HepG2 (cell line): Measurements from ENCODE around the gene MMP24OS.

Experiments
- ARID2 ChIP-seq: sonication (generic); formaldehyde crosslinking; IDR thresholded peaks from 2 replicates; pipeline ENCODE4 v1.8.1; 2022; ENCODE audit warnings: mild to moderate bottlenecking, missing genetic modification reagents, borderline replicate concordance
- HCFC1 ChIP-seq: fragments of 150-350 bp; IDR thresholded peaks from 2 replicates; pipeline ENCODE4 v1.6.1; 2014; ENCODE audit warnings: low read depth, low read length
- MBNL3 ChIP-seq: fragments of 250-450 bp; sonication (Bioruptor Pico); conservative IDR thresholded peaks from 2 replicates; pipeline ENCODE4 v1.8.0; 2022; ENCODE audit warnings: mild to moderate bottlenecking, inconsistent platforms
- NBN ChIP-seq: fragments of 450-650 bp; conservative IDR thresholded peaks from 2 replicates; pipeline ENCODE4 v1.6.1; 2017
- POLR2A ChIP-seq, 2 experiments: IDR thresholded peaks; 2 replicates each; pipeline ENCODE4 v1.6.1; 2011; ENCODE audit warnings: low read depth in 2 of 2, low read length in 2 of 2, mild to moderate bottlenecking in 1 of 2, moderate library complexity in 1 of 2; ENCODE audit not compliant: insufficient read depth in 1 of 2
- SCMH1 ChIP-seq: sonication (generic); formaldehyde crosslinking; IDR thresholded peaks from 2 replicates; pipeline ENCODE4 v1.9.0; 2021; ENCODE audit warnings: missing genetic modification reagents, mild to moderate bottlenecking, borderline replicate concordance
- SMC3 ChIP-seq: IDR thresholded peaks from 2 replicates; pipeline ENCODE4 v1.6.1; 2011; ENCODE audit warnings: low read length, improper control_type of control experiment
- TGIF2 ChIP-seq: IDR thresholded peaks from 2 replicates; pipeline ENCODE4 v1.6.1; 2016; ENCODE audit warnings: control low read depth, missing compliant biosample characterization
- ZNF746 ChIP-seq: sonication (generic); formaldehyde crosslinking; IDR thresholded peaks from 2 replicates; pipeline ENCODE4 v1.8.0; 2022; ENCODE audit warnings: mild to moderate bottlenecking, missing genetic modification reagents
- TF ChIP-seq, protein P1 (sequence below): sonication (generic); formaldehyde crosslinking; IDR thresholded peaks from 2 replicates; pipeline ENCODE4 v1.5.0; 2020; ENCODE audit warnings: mild to moderate bottlenecking, missing genetic modification reagents, moderate library complexity

DNA sequence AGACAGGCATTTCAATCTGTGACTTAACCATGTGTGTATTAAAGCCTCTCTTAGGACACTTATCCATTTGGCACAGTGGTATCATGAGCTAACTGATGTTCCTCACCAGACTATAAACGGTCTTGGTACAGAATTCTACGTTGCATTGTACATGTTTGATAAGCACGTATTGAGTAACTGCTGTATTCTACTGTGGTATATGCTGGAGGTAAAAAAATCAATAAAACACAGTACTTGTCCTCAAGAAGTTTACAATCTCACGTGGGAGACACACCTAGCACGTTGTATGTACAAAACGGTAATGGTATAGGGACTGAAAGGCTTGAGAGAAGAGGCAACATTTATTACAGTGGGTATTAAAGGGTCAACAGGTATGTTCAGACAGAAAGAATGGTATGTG is 47.5 kb upstream of the MMP24OS start:
- no peak for TF ChIP-seq NBN
- no peak for TF ChIP-seq POLR2A (IDR thresholded peaks at IDR 0.05; ENCODE audit: insufficient read depth in 1 of 2, low read depth in 2 of 2, low read length in 2 of 2)
- TF ChIP-seq HCFC1, result no peak
- TF ChIP-seq TGIF2 (CRISPR knock-in tag), result no peak
- no peak for TF ChIP-seq SCMH1 (CRISPR knock-in tag)
- TF ChIP-seq ZNF746, result no peak
- TF ChIP-seq, protein P1, sequence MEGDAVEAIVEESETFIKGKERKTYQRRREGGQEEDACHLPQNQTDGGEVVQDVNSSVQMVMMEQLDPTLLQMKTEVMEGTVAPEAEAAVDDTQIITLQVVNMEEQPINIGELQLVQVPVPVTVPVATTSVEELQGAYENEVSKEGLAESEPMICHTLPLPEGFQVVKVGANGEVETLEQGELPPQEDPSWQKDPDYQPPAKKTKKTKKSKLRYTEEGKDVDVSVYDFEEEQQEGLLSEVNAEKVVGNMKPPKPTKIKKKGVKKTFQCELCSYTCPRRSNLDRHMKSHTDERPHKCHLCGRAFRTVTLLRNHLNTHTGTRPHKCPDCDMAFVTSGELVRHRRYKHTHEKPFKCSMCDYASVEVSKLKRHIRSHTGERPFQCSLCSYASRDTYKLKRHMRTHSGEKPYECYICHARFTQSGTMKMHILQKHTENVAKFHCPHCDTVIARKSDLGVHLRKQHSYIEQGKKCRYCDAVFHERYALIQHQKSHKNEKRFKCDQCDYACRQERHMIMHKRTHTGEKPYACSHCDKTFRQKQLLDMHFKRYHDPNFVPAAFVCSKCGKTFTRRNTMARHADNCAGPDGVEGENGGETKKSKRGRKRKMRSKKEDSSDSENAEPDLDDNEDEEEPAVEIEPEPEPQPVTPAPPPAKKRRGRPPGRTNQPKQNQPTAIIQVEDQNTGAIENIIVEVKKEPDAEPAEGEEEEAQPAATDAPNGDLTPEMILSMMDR (CRISPR knock-in tag), result no peak
- no peak for TF ChIP-seq ARID2 (CRISPR knock-in tag)
- TF ChIP-seq SMC3, result no peak
- no peak for TF ChIP-seq MBNL3 (CRISPR knock-in tag)
